Measurements from ENCODE around the gene PLA2G7. TPM values are rescaled to one million over a fixed set of nuclear protein-coding genes. Genes with fewer than 3 reads are reported as not detected.

Gene PLA2G7
- total and polyA plus RNA-seq, 8 donors, result 0.61 to 9.3 (median 1.2) TPM; not detected in 2

DNA sequence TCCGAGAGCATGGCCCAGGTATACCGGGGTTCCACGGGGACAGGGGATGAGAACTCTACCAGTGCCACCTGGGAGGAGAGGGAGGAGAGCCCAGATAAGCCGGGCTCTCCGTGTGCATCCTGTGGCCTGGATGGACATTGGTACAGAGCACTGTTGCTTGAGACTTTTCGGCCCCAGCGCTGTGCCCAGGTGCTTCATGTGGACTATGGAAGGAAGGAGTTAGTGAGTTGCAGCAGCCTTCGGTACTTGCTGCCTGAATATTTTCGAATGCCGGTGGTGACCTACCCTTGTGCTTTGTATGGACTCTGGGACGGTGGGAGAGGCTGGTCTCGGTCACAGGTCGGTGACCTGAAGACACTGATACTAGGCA lies 46.2 kb downstream of the PLA2G7 start:
- no peak for DNase-seq
- intact Hi-C loops (cut with DNase I; ENCODE audit: low total_unique reads), result no loop called here
- WGBS, 5 donors, result 95 to 97% (median 95%) methylated on average over 13 of the region's 13 CpGs
- H3K4me3 ChIP-seq, result no peak overlapping the region
- H3K27ac ChIP-seq, result no peak overlapping the region
- no peaks in the 10 kb centered on the region for H3K27me3 ChIP-seq
- TF ChIP-seq, protein P1, sequence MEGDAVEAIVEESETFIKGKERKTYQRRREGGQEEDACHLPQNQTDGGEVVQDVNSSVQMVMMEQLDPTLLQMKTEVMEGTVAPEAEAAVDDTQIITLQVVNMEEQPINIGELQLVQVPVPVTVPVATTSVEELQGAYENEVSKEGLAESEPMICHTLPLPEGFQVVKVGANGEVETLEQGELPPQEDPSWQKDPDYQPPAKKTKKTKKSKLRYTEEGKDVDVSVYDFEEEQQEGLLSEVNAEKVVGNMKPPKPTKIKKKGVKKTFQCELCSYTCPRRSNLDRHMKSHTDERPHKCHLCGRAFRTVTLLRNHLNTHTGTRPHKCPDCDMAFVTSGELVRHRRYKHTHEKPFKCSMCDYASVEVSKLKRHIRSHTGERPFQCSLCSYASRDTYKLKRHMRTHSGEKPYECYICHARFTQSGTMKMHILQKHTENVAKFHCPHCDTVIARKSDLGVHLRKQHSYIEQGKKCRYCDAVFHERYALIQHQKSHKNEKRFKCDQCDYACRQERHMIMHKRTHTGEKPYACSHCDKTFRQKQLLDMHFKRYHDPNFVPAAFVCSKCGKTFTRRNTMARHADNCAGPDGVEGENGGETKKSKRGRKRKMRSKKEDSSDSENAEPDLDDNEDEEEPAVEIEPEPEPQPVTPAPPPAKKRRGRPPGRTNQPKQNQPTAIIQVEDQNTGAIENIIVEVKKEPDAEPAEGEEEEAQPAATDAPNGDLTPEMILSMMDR (IDR thresholded peaks at IDR 0.05), result no peak
- H3K36me3 ChIP-seq, result no peaks in the 10 kb centered on the region
- peaks cover 0 to 6% (median 0%) of the 10 kb centered on the region in 4 donors for H3K9me3 ChIP-seq
- H3K4me1 ChIP-seq, result no peaks in the 10 kb centered on the region

DNA sequence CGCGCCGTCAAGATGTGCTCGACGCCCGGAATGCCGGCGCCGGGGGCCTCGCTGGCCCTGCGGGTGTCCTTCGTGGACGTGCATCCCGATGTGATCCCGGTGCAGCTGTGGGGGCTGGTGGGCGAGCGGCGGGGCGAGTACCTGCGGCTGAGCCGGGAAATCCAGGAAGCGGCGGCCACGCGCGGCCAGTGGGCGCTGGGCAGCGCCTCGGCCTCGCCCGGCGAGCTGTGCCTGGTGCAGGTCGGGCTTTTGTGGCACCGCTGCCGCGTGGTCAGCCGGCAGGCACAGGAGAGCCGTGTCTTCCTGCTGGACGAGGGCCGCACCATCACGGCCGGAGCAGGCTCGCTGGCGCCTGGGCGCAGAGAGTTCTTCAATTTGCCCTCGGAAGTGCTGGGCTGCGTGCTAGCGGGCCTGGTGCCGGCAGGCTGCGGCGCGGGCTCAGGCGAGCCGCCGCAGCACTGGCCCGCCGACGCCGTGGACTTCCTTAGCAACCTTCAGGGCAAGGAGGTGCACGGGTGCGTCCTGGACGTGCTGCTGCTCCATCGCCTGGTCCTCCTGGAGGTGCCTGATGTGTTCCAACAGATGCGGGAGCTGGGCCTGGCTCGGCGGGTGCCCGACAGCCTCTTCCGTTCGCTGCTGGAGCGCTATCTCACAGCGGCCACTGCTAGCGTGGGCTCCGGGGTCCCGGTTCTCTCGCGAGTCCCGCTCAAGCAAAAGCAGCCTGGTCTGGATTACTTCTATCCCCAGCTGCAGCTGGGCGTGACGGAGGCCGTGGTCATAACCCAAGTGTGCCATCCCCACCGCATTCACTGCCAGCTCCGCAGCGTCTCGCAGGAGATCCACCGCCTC lies 46.8 kb downstream of the PLA2G7 start:
- Histone ChIP-seq H3K9me3 (peaks cover 0 to 6% (median 0%) of the 10 kb centered on the region in 4 donors), H3K4me3 (no peak overlapping the region), H3K27me3 (no peaks in the 10 kb centered on the region), H3K4me1 (no peaks in the 10 kb centered on the region), H3K27ac (no peak overlapping the region), H3K36me3 (no peaks in the 10 kb centered on the region)
- TF ChIP-seq, protein P1 (IDR thresholded peaks at IDR 0.05), result no peak
- intact Hi-C loops (cut with DNase I; ENCODE audit: low total_unique reads), result no loop called here
- WGBS, 5 donors, result 92 to 96% (median 95%) methylated on average over 46 to 85 of the region's 85 CpGs
- DNase-seq, result no peak

DNA sequence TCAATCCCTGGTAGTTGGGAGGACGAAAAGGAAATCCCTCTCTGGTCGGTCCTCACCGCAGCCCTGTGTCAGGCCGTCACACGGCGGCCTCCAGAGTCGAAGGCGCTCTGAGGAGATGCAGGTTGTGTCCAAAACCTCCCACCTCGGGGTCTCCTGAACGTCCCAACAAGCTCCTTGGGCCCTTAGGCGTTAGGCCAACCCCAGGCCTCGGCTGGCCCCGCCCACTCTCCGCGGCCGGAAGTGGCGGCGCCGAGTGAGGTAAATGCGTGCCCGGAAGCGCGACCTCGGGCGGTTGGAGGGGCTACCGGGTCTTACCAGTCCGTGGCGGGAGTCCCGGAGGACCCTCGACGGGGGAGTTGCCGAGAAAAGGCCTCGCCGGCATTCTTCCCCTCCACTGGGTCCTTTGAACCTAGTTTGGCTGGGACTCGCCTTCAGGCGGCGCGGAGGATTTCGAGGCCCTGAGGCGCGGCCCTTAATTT lies 47.5 kb downstream of the PLA2G7 start, which contains the start of gene TDRD6:
Gene TDRD6, plus strand, starts transcription at position 267 of the 479 bp plus-strand sequence. CDS start 244 bp downstream, outside the sequence.
- Histone ChIP-seq H3K4me1 (no peaks in the 10 kb centered on the region), H3K27ac (no peak within 1 kb of the TSS), H3K36me3 (no peaks in the 10 kb centered on the region), H3K4me3 (no peak within 1 kb of the TSS), H3K9me3 (peaks cover 0 to 6% (median 0%) of the 10 kb centered on the region in 4 donors), H3K27me3 (no peaks in the 10 kb centered on the region)
- intact Hi-C loops (cut with DNase I; ENCODE audit: low total_unique reads), result no loop called here
- no peak for TF ChIP-seq EP300 (IDR thresholded peaks at IDR 0.05)
- no peak for TF ChIP-seq POLR2A (IDR thresholded peaks at IDR 0.05)
- TF ChIP-seq POLR2AphosphoS5 (IDR thresholded peaks at IDR 0.05), result no peak
- TF ChIP-seq, protein P1 (IDR thresholded peaks at IDR 0.05), result no peak
- WGBS, 5 donors, result 88 to 96% (median 90%) methylated on average over 17 to 41 of the region's 41 CpGs
- DNase-seq, result no peak

DNA sequence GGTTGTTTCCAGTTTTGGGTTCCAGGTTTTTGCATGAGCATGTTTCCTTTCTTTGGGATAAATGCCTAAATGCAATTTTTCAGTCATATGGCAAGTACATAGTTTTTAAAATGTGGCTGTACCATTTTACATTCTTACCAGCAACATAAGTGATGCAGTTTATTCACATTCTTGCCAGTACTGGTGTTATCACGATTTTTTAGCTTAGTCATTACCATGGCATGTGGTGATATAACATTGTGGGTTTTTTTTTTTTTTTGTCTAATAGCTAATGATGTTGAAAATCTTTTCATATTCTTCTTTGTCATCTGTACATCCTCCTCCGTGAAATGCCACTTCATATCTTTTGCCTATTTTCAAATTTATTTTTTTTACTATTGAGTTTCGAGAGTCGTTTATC lies 50.4 kb downstream of the PLA2G7 start:
- no peak overlapping the region for H3K4me3 ChIP-seq
- no peak overlapping the region for H3K27ac ChIP-seq
- TF ChIP-seq POLR2AphosphoS5 (IDR thresholded peaks at IDR 0.05) (no peak), POLR2A (IDR thresholded peaks at IDR 0.05) (no peak), EP300 (IDR thresholded peaks at IDR 0.05) (no peak)
- TF ChIP-seq, protein P1 (IDR thresholded peaks at IDR 0.05), result no peak
- DNase-seq, result no peak
- peaks cover 0 to 6% (median 0%) of the 10 kb centered on the region in 4 donors for H3K9me3 ChIP-seq
- no peaks in the 10 kb centered on the region for H3K4me1 ChIP-seq
- H3K27me3 ChIP-seq, result no peaks in the 10 kb centered on the region
- no peaks in the 10 kb centered on the region for H3K36me3 ChIP-seq
- WGBS, 5 donors, result 68 to 75% (median 73%) methylated on average over 4 of the region's 4 CpGs
- intact Hi-C loops (cut with DNase I; ENCODE audit: low total_unique reads), result no loop called here

Data from stomach (tissue), 9 donors.